Measurements from ENCODE around the gene LPIN2.

The LPIN2 gene

GRCh38 chr18:2986150-2986865, 26.6 kb downstream of the LPIN2 start:
- TF ChIP-seq, protein P1, sequence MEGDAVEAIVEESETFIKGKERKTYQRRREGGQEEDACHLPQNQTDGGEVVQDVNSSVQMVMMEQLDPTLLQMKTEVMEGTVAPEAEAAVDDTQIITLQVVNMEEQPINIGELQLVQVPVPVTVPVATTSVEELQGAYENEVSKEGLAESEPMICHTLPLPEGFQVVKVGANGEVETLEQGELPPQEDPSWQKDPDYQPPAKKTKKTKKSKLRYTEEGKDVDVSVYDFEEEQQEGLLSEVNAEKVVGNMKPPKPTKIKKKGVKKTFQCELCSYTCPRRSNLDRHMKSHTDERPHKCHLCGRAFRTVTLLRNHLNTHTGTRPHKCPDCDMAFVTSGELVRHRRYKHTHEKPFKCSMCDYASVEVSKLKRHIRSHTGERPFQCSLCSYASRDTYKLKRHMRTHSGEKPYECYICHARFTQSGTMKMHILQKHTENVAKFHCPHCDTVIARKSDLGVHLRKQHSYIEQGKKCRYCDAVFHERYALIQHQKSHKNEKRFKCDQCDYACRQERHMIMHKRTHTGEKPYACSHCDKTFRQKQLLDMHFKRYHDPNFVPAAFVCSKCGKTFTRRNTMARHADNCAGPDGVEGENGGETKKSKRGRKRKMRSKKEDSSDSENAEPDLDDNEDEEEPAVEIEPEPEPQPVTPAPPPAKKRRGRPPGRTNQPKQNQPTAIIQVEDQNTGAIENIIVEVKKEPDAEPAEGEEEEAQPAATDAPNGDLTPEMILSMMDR (conservative IDR thresholded peaks at IDR 0.05): no peak
- no peak for TF ChIP-seq ZFX (IDR thresholded peaks at IDR 0.05)
- H3K27ac ChIP-seq: no peak overlapping the region

GRCh38 chr18:2985628-2986027, 27.3 kb downstream of the LPIN2 start:
- TF ChIP-seq, protein P1 (conservative IDR thresholded peaks at IDR 0.05): peak; percentile 72
- TF ChIP-seq ZFX (IDR thresholded peaks at IDR 0.05): no peak
- H3K27ac ChIP-seq: no peak overlapping the region

- TF ChIP-seq ZFX (IDR thresholded peaks at IDR 0.05): no peak
- TF ChIP-seq, protein P1 (conservative IDR thresholded peaks at IDR 0.05): no peak
- no peak overlapping the region for H3K27ac ChIP-seq
Measured at GRCh38 chr18:2984703-2985261, 28.2 kb downstream of the LPIN2 start.

DNA sequence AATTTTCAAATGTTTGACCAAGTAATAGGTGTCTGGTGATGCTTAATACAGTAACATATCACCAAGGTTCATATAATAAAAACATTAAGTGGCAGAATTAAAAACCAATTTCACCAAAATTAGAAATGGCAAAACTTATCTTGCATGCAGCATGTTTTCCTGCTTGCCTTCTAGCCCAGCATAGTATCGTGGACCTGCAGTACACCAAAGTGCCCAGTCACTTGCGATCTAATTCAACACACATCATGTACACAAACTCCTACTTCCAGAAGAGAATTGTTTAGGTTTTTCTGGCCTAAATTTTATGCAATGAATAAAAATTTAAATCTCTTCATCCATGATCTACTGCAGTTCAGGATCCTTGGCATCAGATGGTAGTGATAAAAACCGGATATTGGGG, 28.9 kb downstream of the LPIN2 start:
- H3K27ac ChIP-seq: no peak overlapping the region
- TF ChIP-seq ZFX (IDR thresholded peaks at IDR 0.05): no peak
- TF ChIP-seq, protein P1 (conservative IDR thresholded peaks at IDR 0.05): no peak

DNA sequence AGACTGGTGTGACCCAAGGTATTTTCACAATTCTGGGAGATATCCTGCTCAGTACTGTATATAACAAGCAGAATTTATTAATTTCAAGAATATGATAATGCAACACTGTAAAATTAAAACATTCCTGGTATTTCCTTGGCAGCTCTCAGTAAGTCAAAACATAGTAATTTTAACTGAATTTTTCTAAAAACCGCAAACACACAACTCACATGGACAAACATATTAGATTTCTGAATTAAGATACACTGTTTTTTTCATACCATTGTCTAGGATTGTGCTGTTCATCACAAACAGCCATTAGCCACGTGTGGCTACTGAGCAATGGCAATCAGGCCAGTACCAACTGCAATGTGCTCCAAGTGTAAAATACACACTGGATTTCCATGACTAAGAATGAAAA, 29.6 kb downstream of the LPIN2 start:
- H3K27ac ChIP-seq: no peak overlapping the region
- TF ChIP-seq ZFX (IDR thresholded peaks at IDR 0.05): no peak
- TF ChIP-seq, protein P1 (conservative IDR thresholded peaks at IDR 0.05): no peak

- H3K27ac ChIP-seq: no peak overlapping the region
- TF ChIP-seq, protein P1 (conservative IDR thresholded peaks at IDR 0.05): no peak
- no peak for TF ChIP-seq ZFX (IDR thresholded peaks at IDR 0.05)
Measured at GRCh38 chr18:2982452-2983269, 30.3 kb downstream of the LPIN2 start.

DNA sequence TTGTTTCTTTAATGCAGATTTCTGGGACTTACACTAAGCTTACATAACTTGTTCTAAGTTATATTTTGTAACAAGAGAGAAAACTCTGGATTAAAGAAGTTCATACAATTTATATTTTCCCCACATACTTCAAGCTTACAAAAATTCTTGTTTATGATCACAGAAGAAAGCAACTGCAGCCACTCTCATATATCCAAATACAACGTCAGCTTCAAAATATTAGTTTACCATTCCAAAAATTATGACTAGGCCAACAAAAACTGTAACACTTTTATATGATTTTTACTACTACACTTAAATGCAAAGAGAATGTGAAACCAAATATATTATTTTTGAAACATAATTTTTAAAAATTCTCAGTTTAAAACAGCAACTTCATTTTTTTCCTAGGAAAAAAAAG, 30.9 kb downstream of the LPIN2 start:
- no peak overlapping the region for H3K27ac ChIP-seq
- TF ChIP-seq, protein P1 (conservative IDR thresholded peaks at IDR 0.05): no peak
- TF ChIP-seq ZFX (IDR thresholded peaks at IDR 0.05): no peak

Measured in C4-2B (cell line).